ENCODE measurements around the gene TENM4.
"Not testable (repeated sequence)": the region's sequence is repeated elsewhere in the genome, so short reads cannot be mapped to it uniquely, and the experiment has no call there.

The TENM4 gene

DNA sequence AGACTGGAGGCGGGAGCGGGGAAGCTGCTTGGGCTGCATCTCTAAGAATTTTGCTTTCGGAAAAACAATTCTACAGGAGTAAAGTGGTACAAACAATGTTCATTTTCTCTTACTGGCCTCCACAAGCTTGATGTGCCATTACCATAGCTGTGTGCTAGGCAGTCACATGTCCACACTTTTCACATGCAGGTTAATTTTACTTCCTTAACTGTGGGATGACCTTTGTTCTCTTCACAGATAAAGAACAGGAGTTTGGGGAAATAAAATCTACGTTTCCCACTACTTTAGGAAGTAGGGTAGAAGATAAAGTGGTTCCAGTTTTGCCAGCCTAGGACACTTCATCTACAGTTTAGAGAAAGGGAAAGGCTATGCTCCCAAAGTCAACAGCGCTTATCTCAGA is 539.0 kb downstream of the TENM4 start:
- no peak for DNase-seq (ENCODE audit: low spot score)

DNA sequence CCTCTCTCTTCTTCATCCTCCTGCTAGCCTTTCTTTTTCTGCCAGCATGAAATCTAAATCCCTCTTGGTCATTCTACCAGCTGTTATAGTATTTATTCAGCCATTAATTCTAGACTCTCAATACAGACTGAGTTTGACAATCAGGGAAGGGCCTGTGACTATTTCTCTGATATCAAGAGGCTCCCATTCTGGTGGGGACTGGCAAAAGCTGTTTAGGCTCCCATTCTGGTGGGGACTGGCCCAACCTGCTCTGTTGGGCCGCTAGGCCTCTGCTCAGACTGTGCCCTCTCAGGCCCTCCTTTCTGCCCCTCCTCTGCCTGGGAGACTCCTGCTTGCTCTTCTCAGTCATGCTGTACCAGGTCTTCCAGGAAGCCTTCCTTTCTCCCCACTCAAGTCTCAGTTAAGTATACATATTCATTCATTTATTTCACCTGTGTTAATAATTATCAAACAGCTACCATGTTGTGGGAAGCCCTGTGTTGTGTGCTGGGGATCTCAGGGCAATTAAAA is 542.5 kb downstream of the TENM4 start:
- DNase-seq (ENCODE audit: low spot score): no peak

- DNase-seq (ENCODE audit: low spot score): no peak
Observed at GRCh38 chr11:78893996-78894395, 546.8 kb downstream of the TENM4 start.

- DNase-seq (ENCODE audit: low spot score): no peak
Observed at GRCh38 chr11:78889698-78890097, 551.1 kb downstream of the TENM4 start.

- no peak for DNase-seq (ENCODE audit: low spot score)
Observed at GRCh38 chr11:78886616-78887015, 554.2 kb downstream of the TENM4 start.

- no peak for DNase-seq (ENCODE audit: low spot score)
Observed at GRCh38 chr11:78884761-78885160, 556.1 kb downstream of the TENM4 start.

GRCh38 chr11:78883506-78883905 is 557.3 kb downstream of the TENM4 start:
- DNase-seq (ENCODE audit: low spot score): no peak

DNA sequence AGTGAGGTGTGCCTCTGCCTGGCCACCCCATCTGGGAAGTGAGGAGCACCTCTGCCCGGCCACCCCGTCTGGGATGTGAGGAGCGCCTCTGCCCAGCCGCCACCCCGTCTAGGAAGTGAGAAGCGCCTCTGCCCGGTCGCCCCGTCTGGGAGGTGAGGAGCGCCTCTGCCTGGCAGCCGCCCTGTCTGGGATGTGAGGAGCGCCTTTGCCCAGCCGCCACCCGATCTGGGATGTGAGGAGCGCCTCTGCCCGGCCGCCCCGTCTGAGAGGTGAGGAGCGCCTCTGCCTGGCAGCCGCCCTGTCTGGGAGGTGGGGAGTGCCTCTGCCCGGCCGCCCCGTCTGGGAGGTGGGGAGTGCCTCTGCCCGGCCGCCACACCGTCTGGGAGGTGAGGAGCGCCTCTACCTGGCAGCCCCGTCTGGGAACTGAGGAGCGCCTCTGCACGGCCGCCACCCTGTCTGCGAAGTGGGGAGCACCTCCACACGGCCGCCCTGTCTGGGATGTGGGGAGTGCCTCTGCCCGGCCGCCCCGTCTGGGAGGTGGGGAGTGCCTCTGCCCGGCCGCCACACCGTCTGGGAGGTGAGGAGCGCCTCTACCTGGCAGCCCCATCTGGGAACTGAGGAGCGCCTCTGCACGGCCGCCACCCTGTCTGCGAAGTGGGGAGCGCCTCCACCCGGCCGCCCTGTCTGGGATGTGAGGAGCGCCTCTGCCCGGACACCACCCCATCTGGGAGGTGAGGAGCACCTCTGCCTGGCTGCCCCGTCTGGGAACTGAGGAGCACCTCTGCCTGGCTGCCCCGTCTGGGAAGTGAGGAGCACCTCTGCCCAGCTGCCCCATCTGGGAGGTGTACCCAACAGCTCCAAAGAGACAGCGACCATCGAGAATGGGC is 561.5 kb downstream of the TENM4 start:
- DNase-seq (ENCODE audit: low spot score): not testable (repeated sequence)

DNA sequence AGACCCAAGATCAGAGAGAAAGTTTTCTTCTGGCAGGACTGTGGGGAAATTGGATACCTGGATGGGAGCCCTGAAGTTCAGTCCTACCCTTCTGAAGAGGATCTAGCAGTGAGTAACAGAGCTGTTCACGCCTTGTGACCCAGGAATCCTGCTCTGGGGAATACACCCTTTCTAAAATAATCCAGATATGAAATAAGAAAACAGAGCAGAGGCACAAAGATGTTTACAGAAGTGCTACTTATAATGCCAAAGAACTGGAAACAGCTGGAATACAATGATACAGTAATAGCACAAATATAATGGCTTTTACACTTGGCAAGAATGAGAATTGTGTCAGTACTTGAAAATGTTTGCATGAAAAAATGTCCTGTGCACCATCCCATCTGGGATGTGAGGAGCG is 562.2 kb downstream of the TENM4 start:
- DNase-seq (ENCODE audit: low spot score): no peak

- no peak for DNase-seq (ENCODE audit: low spot score)
Observed at GRCh38 chr11:78876676-78877075, 564.2 kb downstream of the TENM4 start.

DNA sequence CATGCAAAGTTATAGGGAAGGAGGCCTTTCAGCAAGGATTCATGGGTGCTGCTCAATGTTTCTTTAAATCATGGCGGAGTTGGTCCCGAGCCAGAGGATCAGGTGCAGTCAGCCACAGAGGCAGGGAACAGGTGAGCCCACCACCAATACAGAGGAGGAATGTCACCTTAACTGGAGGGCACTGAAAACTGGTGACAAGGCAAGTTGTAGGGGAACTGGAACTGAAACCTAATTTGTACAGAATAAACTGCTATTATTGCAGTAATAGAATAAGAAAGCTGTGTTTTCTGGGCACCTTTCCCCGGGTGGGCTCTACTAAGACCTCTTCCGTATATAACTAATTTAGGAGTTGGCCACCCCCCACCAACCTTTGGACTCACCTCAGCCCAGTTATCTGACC is 570.2 kb downstream of the TENM4 start:
- DNase-seq (ENCODE audit: low spot score): no peak

GRCh38 chr11:78869293-78869692 is 571.5 kb downstream of the TENM4 start:
- DNase-seq (ENCODE audit: low spot score): no peak

GRCh38 chr11:78868563-78868962 is 572.3 kb downstream of the TENM4 start:
- DNase-seq (ENCODE audit: low spot score): no peak

DNA sequence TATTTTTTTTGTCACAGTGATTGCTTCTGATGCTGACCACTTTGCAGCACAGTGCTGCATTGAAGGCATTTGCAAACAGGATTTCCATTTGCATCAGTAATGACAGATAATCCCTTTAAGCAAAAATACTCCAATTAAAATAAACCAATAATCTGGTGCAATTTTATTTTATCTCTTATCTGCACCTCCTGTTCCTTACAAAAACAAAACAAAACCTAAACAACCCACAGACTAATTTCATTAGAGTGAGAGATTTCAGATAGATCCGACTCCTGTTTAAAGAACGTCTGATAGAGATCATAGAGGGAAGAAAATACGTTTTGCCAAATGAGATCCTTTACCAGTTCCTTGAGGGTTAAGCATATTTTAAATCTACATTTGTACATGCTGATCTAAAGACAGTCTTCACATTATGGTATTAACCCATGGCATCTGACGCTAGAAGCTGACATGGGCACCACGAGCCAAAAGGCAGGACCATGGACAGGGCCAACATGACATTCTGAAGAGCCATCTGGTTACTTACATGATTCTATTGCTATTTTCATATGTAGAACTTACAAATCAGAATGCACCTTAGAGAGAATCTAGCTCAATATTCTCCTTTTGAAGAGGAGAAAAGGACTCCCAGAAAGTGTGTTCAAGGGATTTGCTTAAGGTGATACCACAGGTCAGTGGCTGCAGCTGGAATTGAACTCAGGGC is 580.0 kb downstream of the TENM4 start:
- DNase-seq (ENCODE audit: low spot score): no peak

- no peak for DNase-seq (ENCODE audit: low spot score)
Observed at GRCh38 chr11:78857688-78858087, 583.1 kb downstream of the TENM4 start.

DNA sequence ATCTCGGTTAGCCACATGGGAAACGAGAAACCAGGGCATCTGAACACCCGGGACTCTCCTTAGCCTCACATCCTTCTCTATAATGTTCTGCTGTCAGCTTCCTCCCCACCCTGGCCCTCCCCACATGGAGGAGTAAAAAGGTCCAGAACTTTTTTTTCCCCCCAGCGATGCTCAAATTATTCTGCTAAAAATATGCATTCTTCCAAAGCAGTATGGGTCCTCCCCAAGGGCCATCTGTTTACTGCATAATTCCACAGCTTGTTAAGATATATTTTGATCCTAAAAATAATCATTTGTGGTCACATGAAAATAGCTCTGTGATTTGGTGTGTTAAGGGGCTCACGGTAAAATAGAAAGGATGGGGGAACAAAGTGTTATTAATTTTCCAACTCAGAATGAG is 584.6 kb downstream of the TENM4 start:
- DNase-seq (ENCODE audit: low spot score): no peak

DNA sequence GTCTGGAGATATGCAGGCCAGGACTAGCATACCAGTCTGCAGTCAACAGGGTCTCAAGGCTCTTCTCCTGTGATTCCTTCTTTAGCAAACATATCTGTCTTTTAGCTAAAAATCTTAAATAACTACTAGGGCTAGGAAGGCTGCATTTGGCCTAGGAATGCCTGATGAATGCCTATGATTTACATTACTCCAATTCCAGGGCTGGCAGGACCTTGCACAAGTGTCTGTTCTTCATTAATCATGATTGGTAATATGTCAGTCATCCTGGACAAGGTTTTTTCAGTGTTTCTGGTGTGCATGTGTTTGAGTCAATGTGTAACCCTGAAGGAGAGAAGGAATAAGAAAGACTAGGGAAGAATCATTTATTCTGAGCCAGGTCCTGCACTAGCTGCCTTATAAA is 585.7 kb downstream of the TENM4 start:
- no peak for DNase-seq (ENCODE audit: low spot score)

GRCh38 chr11:78853521-78853920 is 587.3 kb downstream of the TENM4 start:
- DNase-seq (ENCODE audit: low spot score): no peak

DNA sequence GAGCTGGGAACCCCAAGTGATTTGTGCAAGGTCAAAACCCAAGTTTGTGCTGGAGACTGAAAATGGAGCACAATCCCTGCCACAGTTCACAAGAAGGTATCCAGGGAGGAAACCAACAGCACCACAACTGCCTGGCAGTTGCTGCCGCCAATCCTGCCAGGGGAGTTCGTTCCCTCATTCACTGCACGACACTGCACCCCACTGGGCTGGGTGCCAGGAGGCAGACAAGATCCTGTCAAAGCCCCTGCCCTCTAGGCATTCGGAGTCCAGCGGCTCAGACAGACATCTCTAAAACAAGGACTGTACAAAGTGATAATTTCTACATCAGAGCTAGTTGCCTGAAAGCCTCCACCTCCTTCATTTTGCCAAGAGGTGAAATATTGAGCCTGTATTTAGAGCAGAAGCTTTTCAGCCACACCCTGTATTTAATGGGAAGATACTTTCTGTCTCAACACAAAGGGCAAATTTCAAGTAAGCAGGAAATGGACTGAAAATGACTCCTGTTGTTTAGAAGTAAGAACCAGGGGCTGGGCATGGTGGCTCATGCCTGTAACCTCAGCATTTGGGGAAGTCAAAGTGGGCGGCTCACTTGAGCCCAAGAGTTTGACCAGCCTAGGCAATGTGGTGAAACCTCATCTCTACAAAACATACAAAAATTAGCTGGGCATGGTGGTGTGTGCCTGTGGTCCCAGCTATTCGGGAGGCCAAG is 588.8 kb downstream of the TENM4 start:
- DNase-seq (ENCODE audit: low spot score): no peak

GRCh38 chr11:78850078-78850477 is 590.8 kb downstream of the TENM4 start:
- DNase-seq (ENCODE audit: low spot score): no peak

DNA sequence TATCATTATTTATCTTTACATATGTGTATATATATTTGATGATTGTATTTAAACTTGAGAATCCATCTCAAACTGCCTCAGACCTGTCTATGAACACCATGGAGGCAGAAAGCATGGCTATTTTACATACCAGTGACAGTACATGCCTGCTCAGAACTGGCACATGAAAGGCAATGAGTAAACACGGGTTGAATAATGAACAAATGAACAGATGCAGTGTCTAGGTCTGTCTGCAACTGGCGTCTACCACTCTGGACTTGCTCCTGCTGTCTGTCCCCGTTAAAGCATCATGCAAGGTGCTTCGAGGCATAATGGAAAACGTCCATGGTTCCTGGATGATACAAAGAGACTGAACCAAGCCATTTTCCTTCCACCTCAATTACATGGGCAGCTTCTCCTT is 594.6 kb downstream of the TENM4 start:
- no peak for DNase-seq (ENCODE audit: low spot score)

- no peak for DNase-seq (ENCODE audit: low spot score)
Observed at GRCh38 chr11:78845496-78845895, 595.3 kb downstream of the TENM4 start.
